AG09319 (cell line): ENCODE data around the gene OGDH.

Experiments
- DNase-seq: peaks from one replicate; pipeline ENCODE4 v3.0.0-alpha.2; 2010; ENCODE audit warnings: low read depth; ENCODE audit errors: extremely low read depth
- TF ChIP-seq, protein P1 (sequence below): IDR thresholded peaks from 2 replicates; pipeline ENCODE4 v1.5.1; 2011; ENCODE audit warnings: low read depth, mild to moderate bottlenecking, inconsistent platforms, low read length, moderate library complexity

Gene OGDH

GRCh38 chr7:44749992-44750391 is 143.6 kb downstream of the OGDH start:
- TF ChIP-seq, protein P1, sequence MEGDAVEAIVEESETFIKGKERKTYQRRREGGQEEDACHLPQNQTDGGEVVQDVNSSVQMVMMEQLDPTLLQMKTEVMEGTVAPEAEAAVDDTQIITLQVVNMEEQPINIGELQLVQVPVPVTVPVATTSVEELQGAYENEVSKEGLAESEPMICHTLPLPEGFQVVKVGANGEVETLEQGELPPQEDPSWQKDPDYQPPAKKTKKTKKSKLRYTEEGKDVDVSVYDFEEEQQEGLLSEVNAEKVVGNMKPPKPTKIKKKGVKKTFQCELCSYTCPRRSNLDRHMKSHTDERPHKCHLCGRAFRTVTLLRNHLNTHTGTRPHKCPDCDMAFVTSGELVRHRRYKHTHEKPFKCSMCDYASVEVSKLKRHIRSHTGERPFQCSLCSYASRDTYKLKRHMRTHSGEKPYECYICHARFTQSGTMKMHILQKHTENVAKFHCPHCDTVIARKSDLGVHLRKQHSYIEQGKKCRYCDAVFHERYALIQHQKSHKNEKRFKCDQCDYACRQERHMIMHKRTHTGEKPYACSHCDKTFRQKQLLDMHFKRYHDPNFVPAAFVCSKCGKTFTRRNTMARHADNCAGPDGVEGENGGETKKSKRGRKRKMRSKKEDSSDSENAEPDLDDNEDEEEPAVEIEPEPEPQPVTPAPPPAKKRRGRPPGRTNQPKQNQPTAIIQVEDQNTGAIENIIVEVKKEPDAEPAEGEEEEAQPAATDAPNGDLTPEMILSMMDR = no peak

GRCh38 chr7:44750424-44750823 is 144.0 kb downstream of the OGDH start:
- TF ChIP-seq, protein P1 = no peak

More at GRCh38 chr7:44749992-44750391, 143.6 kb downstream of the OGDH start:
- DNase-seq = no peak

DNA sequence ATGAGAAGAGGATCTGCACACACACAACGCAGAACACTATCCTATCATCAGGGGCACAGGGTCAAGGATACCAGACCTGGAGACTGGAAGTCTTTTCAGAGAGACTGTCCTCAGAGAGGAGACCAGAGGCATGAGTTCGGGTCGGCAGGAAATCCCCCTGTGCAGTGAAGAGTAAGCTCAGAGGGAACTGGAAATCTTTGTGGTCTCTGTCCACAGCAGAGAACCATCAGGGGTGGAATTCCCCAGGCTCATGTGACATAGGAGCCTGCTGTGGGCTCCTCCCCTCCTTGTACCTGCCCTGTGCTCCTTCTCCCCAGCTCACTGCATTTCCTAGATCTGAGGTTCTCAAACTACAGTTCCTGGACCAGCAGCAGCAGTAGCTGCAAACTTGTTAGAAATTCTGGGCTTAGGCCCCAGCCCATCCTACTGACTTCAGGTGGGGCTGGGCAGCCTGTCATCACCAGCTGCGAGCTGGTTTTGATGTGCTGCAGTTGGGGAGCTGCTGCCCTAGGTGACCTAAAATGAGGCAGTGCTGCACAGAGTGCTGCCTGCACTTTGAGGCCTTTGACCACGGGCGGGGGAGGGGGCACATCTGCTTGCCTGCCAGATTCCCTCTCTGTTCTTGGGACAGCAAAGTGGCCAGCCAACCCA is 144.6 kb downstream of the OGDH start:
- DNase-seq = no peak
- TF ChIP-seq, protein P1 = no peak

More at GRCh38 chr7:44750424-44750823, 144.0 kb downstream of the OGDH start:
- DNase-seq = no peak

DNA sequence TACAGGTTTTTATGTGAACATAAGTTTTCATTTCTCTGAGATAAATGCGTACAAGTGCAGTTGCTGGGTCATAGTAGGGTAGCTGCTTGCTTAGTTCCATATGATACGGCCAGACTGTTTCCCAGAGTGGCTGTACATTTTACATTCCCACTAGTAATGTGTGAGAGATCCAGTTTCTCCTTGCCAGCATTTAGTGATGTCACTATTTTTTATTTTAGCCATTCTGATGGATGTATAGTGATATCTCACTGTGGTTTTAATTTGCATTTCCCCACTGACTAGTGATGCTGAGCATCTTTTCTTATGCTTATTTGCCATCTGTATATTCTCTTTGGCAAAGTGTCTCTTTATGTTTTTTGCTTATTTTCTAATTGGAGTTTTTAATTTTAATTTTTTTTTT is 146.4 kb downstream of the OGDH start:
- TF ChIP-seq, protein P1 = no peak
- no peak for DNase-seq

DNA sequence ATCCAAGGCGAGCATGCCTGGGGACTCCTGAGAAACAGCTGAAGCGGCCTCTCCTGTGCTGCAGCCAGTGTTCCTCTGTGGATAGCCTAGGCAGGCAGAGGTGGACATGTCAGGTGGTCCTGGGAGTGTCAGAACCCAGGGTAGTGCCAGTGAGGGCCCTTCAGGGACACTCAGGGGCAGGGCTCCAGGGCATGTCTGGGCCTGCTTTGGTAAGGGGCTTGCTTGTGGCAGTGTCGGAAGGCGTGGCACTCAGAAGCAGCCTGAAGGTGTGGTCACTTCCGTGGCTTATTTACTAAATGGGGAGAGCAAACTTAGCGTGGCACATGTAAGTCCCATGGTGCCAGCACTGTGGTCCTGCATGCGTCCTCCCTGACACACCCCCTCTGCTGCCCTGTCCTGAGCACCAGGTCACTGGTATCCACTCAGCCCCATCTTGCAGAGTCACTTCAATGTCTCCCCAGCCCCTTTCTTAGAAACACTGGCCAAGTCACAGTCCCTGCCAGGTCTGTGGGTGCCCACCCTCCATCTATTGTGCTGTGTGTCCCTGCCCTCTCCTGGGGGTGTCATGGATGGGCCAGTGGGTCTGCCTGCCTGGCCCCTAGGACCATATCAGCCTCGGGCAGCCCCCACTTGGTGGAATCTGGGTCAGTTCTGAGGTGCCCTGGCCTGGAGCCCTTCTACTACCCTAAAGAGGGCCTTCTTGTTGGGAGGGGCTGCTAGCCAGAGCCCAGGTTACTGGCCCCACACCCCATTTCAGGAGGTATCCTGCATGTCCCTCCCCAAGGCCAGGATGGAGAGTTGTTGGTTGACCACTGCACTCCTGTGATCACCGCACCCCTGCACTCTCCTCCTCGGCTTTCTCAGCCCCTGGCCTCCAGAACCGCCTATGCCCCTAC is 148.6 kb downstream of the OGDH start:
- no peak for DNase-seq
- TF ChIP-seq, protein P1 = no peak

DNA sequence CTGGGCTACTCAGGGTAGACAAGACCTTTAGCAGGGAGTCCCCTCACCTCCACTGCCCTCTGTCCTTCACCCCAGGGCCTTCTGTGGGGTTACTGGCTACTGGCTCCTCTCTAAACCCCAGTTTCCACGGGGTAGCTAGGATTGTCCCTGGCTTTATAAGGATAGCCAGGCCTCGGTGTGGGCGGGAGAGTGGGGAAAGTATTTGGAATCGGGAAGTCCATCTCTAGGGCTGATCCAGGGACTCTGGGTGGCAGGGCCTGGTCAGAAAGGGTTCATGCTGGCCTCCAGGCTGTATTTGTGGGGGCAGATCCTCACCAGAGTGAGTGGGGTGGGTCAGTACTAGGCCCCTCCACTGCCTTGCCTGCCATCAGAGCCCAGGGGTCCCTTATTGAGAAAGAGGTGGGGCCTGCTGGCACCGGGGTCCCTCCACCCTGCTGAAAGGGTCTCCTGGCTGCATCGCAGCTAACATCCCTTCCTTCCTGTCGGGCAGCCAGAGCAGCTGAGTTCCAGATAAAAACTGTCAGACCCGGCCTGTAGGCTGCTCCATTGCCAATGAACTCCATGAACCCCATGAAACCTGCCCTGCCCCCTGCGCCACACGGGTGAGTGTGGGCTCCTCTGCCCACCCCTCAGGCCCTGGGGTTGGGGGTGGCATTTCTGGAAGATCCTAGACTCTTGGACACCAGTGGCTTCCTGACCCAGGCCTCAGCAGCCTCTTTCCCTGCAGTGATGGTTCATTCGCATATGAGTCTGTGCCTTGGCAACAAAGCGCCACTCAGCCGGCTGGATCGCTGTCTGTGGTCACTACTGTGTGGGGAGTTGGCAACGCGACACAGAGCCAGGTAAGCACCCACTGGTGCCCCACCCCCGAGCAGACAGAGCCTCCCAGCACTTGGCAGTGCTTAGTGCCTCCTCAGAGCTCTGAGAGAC is 149.5 kb downstream of the OGDH start:
- no peak for DNase-seq
- TF ChIP-seq, protein P1 = no peak
